Measurements from ENCODE around the gene SMCO2.
A peak's percentile ranks its signal among the peaks of the same experiment; 100 is the strongest.

Gene SMCO2

DNA sequence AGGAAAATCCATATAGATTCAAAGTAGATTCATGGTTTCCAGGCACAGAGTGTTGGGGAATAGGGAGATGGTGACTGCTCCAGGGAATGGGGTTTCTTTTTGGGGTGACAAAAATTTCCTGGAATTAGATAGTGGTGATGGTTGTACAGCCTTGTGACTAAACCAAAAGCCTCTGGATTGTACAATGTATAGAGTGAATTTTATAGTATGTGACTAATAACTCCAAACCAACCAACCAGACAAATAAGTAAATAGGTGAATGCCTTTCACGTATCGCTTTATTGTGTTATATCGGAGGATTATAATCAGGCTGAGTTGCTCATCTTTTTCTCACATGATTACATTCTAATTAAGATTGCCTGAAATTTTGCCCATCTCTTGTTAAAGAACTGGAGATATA lies 52.8 kb downstream of the SMCO2 start:
- DNase-seq (ENCODE audit: low read depth in 2 of 2), result no peak

DNA sequence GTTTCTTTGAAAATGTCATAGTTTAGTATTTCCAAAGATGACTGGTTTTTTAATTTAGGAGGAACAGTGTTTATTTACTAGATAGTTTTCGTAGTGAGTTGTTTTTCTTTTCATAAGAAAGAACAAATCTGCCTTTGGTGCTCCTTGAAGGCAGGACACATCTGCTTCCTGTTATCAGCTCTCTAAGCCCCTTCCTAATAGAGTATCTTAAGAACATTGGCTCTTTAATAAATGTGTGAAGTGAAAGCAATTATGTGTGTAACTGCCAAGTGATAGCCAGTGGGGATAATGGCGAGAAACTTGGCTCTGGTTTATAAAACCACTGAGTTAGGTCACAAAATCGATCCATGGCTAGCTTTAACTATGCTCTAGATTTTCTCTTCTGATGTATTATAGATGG lies 54.0 kb downstream of the SMCO2 start:
- no peak for DNase-seq (ENCODE audit: low read depth in 2 of 2)

DNA sequence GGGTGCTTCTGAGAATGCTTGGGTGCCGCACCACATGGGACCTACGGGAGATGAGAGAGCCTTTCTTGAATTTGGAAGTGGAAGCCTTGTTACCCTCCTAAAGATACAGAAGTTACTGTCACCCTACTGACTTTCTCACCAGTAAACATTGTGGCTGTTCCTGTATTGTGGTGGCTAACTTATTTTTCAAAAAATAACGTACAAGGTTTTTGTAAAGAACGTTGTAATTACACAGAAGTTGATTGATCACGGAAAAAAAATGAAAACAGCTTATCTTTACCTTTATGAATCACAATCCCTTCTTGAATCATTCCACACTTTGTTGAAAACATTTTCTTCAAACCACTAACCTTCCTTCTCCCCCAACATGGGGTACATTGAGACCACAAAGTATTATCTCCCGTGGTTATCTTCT lies 55.5 kb downstream of the SMCO2 start:
- DNase-seq (ENCODE audit: low read depth in 2 of 2), result no peak

- DNase-seq (ENCODE audit: low read depth in 2 of 2), result no peak
These were observed 58.0 kb downstream of the SMCO2 start for GRCh38 chr12:27504507-27504906.

DNA sequence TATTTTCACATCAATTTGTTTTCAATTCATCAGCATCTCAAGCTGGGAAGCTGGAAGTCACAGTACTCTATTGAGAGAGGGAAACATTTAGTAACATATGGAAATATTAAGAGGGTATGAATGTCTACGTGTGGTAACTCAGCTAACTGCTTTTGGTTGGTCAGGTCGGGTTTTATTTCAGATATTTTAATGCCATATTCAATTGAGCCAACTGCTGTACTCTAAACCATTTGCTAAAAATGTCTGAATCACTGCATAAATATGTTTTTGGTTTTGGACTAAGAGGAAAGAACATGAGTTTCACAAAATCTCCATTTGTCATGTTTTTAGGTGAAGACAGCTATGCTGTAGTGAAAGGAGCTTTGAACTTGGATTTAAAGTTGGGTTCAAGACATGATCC lies 58.6 kb downstream of the SMCO2 start:
- no peak for DNase-seq (ENCODE audit: low read depth in 2 of 2)

DNA sequence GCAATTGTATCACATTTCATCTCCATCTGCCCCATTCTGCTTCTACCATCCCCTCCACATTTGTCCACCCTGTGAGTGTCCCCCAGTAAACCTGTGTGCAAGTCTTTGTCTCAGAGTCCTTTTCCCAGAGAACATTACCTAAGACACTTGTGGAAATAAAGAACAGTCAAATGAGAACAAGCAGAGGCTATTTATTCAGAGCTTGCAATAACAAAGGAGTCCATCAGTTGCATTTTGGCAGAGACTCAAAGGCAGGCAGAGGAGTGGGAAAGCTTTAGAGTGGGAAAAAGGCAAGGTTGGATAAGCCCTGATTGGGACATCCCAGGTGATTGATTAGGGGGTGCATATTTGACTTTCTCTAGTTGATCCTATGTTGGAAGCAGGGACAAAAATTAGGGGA lies 59.2 kb downstream of the SMCO2 start:
- no peak for DNase-seq (ENCODE audit: low read depth in 2 of 2)

- DNase-seq (ENCODE audit: low read depth in 2 of 2), result no peak
These were observed 60.2 kb downstream of the SMCO2 start for GRCh38 chr12:27506645-27507189.

DNA sequence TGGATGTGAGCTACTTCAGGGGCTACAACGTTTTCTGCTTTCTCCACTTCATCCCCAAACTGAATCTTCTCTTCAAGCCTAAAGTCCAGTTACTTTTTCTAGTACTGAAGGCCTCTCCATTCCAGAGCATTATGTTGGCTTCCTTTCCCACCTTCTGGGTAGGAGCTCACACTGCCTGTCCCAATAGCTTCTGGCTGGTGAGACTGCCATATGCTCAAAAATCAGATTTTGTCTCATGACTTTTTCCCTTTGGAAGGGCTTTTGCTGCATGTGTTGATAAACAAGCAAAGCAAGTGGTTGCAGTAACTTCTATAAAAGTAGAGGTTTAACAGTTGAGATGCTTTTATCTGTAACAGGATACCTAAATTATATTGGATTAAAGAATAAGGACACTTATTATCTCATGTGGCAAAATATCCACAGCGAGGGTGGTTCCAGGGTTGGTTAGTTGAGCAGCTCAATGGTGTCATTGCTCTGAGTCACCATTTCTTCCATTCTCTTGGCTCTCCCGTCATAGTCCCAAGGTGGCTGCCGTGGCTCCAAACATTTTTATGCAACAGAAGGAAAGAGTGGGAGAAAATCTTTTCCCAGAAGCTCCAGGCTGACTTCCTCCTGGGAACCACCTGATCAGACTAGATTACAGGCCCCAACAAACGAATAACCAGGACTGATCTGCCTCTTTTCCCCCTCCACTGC lies 62.3 kb downstream of the SMCO2 start:
- DNase-seq (ENCODE audit: low read depth in 2 of 2), result no peak

DNA sequence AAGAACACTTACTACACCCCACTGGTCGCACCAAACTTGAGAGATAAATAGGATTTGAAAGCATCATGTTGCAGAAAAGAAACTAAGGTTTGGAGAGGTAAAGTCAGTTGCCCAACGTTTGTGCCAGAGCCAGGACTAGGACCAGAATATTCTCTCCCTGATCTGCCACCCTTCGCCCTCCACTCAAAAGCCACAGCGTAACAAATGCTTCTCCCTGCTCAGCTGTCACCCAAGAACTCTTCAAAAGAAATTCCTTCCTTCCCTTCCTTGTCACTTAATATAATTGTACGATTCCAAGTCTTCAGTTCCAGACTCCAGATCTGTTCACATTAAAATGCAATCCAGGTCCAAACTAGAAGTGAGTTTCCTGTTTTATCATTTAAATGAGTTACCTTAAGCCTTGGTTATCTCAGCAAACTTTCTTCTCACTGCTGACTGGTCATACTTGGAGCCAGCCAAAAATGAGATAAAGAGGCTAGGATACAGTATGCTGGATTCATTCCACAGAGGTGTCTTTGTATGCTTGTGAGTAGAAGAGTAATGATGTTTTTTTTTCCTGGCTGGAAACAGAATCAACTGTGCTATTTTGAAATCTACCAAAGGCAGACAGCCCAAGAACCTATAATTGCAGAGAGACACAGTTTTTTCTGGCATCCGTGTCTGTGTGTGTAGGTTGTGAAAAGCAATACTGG lies 64.6 kb downstream of the SMCO2 start:
- DNase-seq (ENCODE audit: low read depth in 2 of 2), result no peak

GRCh38 chr12:27511723-27512045 lies 65.1 kb downstream of the SMCO2 start:
- no peak for DNase-seq (ENCODE audit: low read depth in 2 of 2)

GRCh38 chr12:27513155-27513824 lies 66.8 kb downstream of the SMCO2 start:
- no peak for DNase-seq (ENCODE audit: low read depth in 2 of 2)

DNA sequence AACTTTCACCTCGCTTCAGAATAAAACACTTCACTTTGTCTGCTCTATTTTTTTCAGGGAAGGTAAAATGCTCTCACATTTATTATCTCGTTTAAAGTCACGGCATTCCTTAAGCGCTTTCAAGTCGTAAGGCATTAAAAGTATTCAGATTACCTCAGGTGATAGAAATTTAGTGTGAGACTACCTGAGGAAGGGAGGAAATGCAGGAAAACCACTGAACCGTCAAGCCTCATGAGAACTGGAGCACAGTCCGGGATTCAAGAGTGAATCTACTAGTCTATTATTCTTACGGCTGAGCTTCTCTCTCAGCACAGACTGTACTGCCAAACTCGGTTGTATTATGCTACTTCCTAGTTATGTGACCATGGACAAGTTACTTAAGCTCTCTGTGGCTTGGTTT lies 69.1 kb downstream of the SMCO2 start:
- DNase-seq (ENCODE audit: low read depth in 2 of 2), result no peak

- DNase-seq (ENCODE audit: low read depth in 2 of 2), result no peak
These were observed 70.1 kb downstream of the SMCO2 start for GRCh38 chr12:27516625-27517024.

GRCh38 chr12:27517546-27517945 lies 71.0 kb downstream of the SMCO2 start:
- no peak for DNase-seq (ENCODE audit: low read depth in 2 of 2)

- no peak for DNase-seq (ENCODE audit: low read depth in 2 of 2)
These were observed 71.6 kb downstream of the SMCO2 start for GRCh38 chr12:27517961-27518665.

GRCh38 chr12:27521066-27521465 lies 74.5 kb downstream of the SMCO2 start:
- DNase-seq (ENCODE audit: low read depth in 2 of 2), result no peak

- DNase-seq (ENCODE audit: low read depth in 2 of 2), result no peak
These were observed 75.4 kb downstream of the SMCO2 start for GRCh38 chr12:27521981-27522380.

GRCh38 chr12:27523305-27523641 lies 76.7 kb downstream of the SMCO2 start:
- DNase-seq (ENCODE audit: low read depth in 2 of 2), result no peak

DNA sequence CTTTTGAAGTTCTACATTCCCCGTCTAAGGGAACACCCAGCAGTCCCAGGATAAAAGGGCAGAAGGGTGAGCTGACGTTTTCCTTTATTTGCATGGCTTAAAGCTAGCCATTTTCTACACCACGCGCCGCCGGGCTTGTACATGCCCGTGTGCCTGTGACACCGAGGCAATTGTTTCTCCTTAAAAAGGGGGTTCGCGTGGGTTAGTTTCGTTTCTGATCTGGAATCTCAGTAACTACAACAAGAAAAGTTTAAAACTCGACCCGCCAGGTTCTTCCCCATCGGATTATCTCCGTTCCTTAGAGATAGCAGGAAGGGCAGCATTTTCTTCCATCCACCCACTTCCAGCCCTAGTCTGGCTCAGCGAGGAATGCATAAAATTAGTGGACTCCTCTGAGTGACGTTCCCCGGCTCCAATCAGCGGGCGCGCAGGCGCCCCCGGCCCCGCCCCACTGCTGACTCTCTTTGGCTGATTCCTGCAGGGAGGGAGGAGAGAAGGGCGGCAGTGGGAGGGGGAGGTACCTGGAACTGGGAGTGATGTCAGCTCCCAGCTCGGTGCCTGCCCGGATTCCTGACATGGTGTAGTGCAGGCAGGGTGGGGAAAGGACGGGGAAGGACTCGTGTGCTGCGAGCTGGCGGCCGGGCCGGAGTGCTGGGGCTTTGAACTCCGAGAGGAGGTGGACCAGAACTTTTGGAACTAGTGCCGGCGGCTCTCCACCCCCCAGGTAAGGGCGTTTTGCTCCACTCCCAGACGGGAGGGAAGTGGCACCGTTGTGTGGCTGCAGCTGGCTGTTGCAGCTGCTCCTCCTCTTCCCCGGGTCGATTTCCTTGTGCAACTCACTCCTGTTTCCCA lies 77.3 kb downstream of the SMCO2 start, which contains the start of gene PPFIBP1:
TSS of gene PPFIBP1 (plus strand) at position 565 of the 852 bp plus-strand sequence. CDS start 109,191 bp downstream, outside the sequence.
- peak; percentile 94 to 96 for DNase-seq (ENCODE audit: low read depth in 2 of 2)

DNA sequence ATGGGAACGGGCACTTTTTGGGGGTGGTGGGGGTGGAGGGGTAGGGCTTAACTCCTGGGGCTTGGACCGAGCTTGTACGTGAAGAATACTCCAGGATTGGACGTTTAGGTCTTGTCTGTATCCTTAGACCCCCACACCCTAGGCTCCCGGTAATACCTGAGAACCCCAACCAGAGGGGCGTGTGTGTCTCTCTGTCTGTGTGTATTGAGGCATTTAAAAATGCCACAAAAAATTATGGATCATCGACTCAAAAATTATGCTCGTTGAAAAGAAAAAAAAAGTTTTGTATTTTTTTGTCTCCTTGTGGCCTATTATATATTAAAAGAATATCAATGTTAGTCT lies 77.9 kb downstream of the SMCO2 start:
- no peak for DNase-seq (ENCODE audit: low read depth in 2 of 2)

All from stimulated activated CD8-positive, alpha-beta memory T cell treated with anti-CD3 and anti-CD28 coated beads, Interleukin-15, amount 100 ng/mL, for 4 hours (primary cell).